Measurements from ENCODE around the gene FBXW10B.

GRCh38 chr17:15657868-15658267 is 38.4 kb upstream of the FBXW10B start:
- no peak for TF ChIP-seq CTCF (IDR thresholded peaks at IDR 0.05)
- no peak for TF ChIP-seq EZH2 (IDR thresholded peaks at IDR 0.05; ENCODE audit: borderline replicate concordance, insufficient read depth, low read depth, low read length, poor library complexity, severe bottlenecking)
